GM12878 (cell line): ENCODE results near the gene ACHE. TPM values are rescaled to one million over a fixed set of nuclear protein-coding genes. Genes with fewer than 3 reads are reported as not detected.

Source experiments
- ATAC-seq: fragments of 200-7000 bp; cut with Tn5 transposase; 3 replicates; pipeline ENCODE4 v1.9.1; 2020; ENCODE audit warnings: mild to moderate bottlenecking, moderate library complexity
- BruUV-seq: library from RNA; stranded (reverse); fragments of 400-500 nt; replicated peaks from 2 replicates; lab custom pipeline; 2021; lab: Mats Ljungman, UMichigan
- CTCF ChIA-PET: fragments of 300-600 bp; sonication (Branson Sonifier 250); formaldehyde crosslinking; extraction: SDS; loops from one replicate; lab custom pipeline; 2021; ENCODE audit warnings: inconsistent platforms; lab: Yijun Ruan, JAX
- POLR2A ChIA-PET: fragments of 350-600 bp; formaldehyde crosslinking; extraction: SDS; loops from one replicate; lab custom pipeline; 2021; ENCODE audit warnings: inconsistent platforms; lab: Charles Lee
- RAD21 ChIA-PET: fragments of 300-600 bp; sonication (Branson Sonifier 250); formaldehyde crosslinking; loops from one replicate; lab custom pipeline; 2023; ENCODE audit warnings: antibody characterized with exemption; ENCODE audit not compliant: unreplicated experiment; lab: Charles Lee
- SMC1A ChIA-PET: fragments of 300-600 bp; sonication (Branson Sonifier 250); formaldehyde crosslinking; loops from one replicate; lab custom pipeline; 2023; ENCODE audit not compliant: unreplicated experiment, uncharacterized antibody; lab: Charles Lee
- DNase-seq: peaks from one replicate; pipeline ENCODE4 v3.0.0-alpha.2; 2011; ENCODE audit warnings: low read depth, low spot score
- FAIRE-seq: peaks from 3 replicates; lab custom pipeline; 2011; peaks lifted over from hg19 to GRCh38; lab: Jason Lieb, UNC
- H2AFZ ChIP-seq: 2 replicates; pipeline ENCODE4 v1.6.0; 2011; ENCODE audit warnings: low read depth, low read length, control low read depth; ENCODE audit not compliant: control insufficient read depth
- H3K27ac ChIP-seq: 2 replicates; pipeline ENCODE4 v1.5.1; 2011; ENCODE audit warnings: control low read depth; ENCODE audit not compliant: control insufficient read depth, insufficient read depth
- H3K27me3 ChIP-seq, 2 experiments: replicated peaks in 1 of 2; 2 replicates each; pipeline versions ENCODE4 v1.6.0 to v1.6.1; 2011; ENCODE audit warnings: low read length in 1 of 2; ENCODE audit not compliant: control insufficient read depth in 2 of 2, insufficient read depth in 2 of 2
- H3K36me3 ChIP-seq, 2 experiments: 2 replicates each; pipeline ENCODE4 v1.5.1; 2011; ENCODE audit warnings: low read length in 1 of 2; ENCODE audit not compliant: control insufficient read depth in 2 of 2, insufficient read depth in 2 of 2
- H3K4me1 ChIP-seq: 2 replicates; pipeline ENCODE4 v1.6.1; 2011; ENCODE audit warnings: mild to moderate bottlenecking, low read length, moderate library complexity, mixed read lengths; ENCODE audit not compliant: control insufficient read depth, insufficient read depth
- H3K4me2 ChIP-seq: 2 replicates; pipeline ENCODE4 v1.6.0; 2011; ENCODE audit warnings: control low read depth; ENCODE audit not compliant: control insufficient read depth, insufficient read depth
- H3K4me3 ChIP-seq: fragments of 200-600 bp; sonication (generic); 2 replicates; pipeline ENCODE4 v1.5.1; 2016
- H3K79me2 ChIP-seq: 2 replicates; pipeline ENCODE4 v1.6.0; 2011; ENCODE audit warnings: low read length; ENCODE audit not compliant: control insufficient read depth, insufficient read depth
- H3K9ac ChIP-seq: 2 replicates; pipeline ENCODE4 v1.8.0; 2011; ENCODE audit warnings: low read length, control low read depth, mixed read lengths; ENCODE audit not compliant: control insufficient read depth, insufficient read depth
- H3K9me3 ChIP-seq: replicated peaks from 3 replicates; pipeline ENCODE4 v1.5.1; 2011; ENCODE audit warnings: mild to moderate bottlenecking, low read length; ENCODE audit not compliant: control insufficient read depth, insufficient read depth
- H4K20me1 ChIP-seq: 2 replicates; pipeline ENCODE4 v1.6.0; 2011; ENCODE audit not compliant: control insufficient read depth, insufficient read depth
- CREM ChIP-seq: IDR thresholded peaks from 2 replicates; pipeline ENCODE4 v1.6.1; 2014; ENCODE audit warnings: antibody characterized with exemption, low read depth
- EGR1 ChIP-seq, 2 experiments: IDR thresholded peaks; 1 replicate in 1 of 2; 2 replicates in 1 of 2; pipeline ENCODE4 v1.6.1; 2011 to 2012; ENCODE audit warnings: low read depth in 2 of 2, low read length in 2 of 2, borderline replicate concordance in 1 of 2, mild to moderate bottlenecking in 1 of 2, moderate library complexity in 1 of 2
- RUNX3 ChIP-seq: IDR thresholded peaks from 2 replicates; pipeline ENCODE4 v1.6.1; 2012; ENCODE audit warnings: low read length, inconsistent platforms
- SMC3 ChIP-seq: IDR thresholded peaks from 2 replicates; pipeline ENCODE4 v1.6.1; 2011; ENCODE audit warnings: low read length, improper control_type of control experiment, borderline replicate concordance
- SRF ChIP-seq, 2 experiments: IDR thresholded peaks; 2 replicates each; pipeline ENCODE4 v1.6.1; 2011; ENCODE audit warnings: low read depth in 2 of 2, low read length in 2 of 2, mild to moderate bottlenecking in 1 of 2, moderate library complexity in 1 of 2
- SUPT20H ChIP-seq: IDR thresholded peaks from 2 replicates; pipeline ENCODE4 v1.6.1; 2011; ENCODE audit warnings: low read depth, mild to moderate bottlenecking, low read length, moderate library complexity, borderline replicate concordance; ENCODE audit not compliant: control insufficient read depth
- ZNF24 ChIP-seq: fragments of 450-650 bp; IDR thresholded peaks from 2 replicates; pipeline ENCODE4 v1.6.1; 2017; ENCODE audit warnings: antibody characterized with exemption, mild to moderate bottlenecking
- WGBS: methylation state at CpG from one replicate; pipeline ENCODE4 v1.1.6; 2016; ENCODE audit warnings: low lambda C conversion rate; ENCODE audit not compliant: insufficient replicate concordance, insufficient coverage; ENCODE audit errors: missing lambda C conversion rate; 5-methylcytosine and 5-hydroxymethylcytosine counted together
- in situ Hi-C: fragments of 300-500 bp; cut with MboI; formaldehyde crosslinking; loops from 9 replicates; pipeline ENCODE4 v1.14.3; 2018; ENCODE audit warnings: mixed read lengths
- intact Hi-C: fragments of 100-400 bp; cut with micrococcal nuclease; formaldehyde crosslinking; loops from one replicate; pipeline ENCODE4 v1.14.2; 2022; ENCODE audit not compliant: unreplicated experiment
- polyA plus RNA-seq, 11 experiments: library from polyadenylated mRNA; depleted of rRNA in 4 of 11; unstranded in 6 of 11; stranded (reverse) in 5 of 11; fragments of >200 nt; fragmentation: Nextera tagmentation in 4 of 11; fragmentation: Illumina TruSeq in 1 of 11; extraction: Ambion mirVana in 4 of 11; extraction: Trizol in 1 of 11; gene quantifications; 1 replicate in 1 of 11; 2 replicates in 10 of 11; pipeline versions ENCODE4 v1.2.1 to v1.2.3, GENCODE V29; 2011 to 2016; ENCODE audit warnings: inconsistent platforms in 2 of 11, missing spikeins in 2 of 11, low read depth in 1 of 11
- total RNA-seq, 4 experiments: library from RNA; depleted of rRNA in 3 of 4; stranded (reverse); fragments of >200 nt in 3 of 4; fragmentation: Illumina TruSeq in 1 of 4; extraction: Trizol in 1 of 4; gene quantifications; 2 replicates each; pipeline versions ENCODE4 v1.2.1 to v1.2.3, GENCODE V29; 2013 to 2021
- TF ChIP-seq, protein P1 (sequence below): IDR thresholded peaks from 2 replicates; pipeline ENCODE4 v1.6.1; 2011; ENCODE audit warnings: low read depth, mild to moderate bottlenecking, low read length, moderate library complexity, borderline replicate concordance; ENCODE audit errors: extremely low read depth
- TF ChIP-seq, protein P2 (sequence below): IDR thresholded peaks from 2 replicates; pipeline ENCODE4 v1.6.1; 2011; ENCODE audit warnings: borderline replicate concordance, low read depth, mild to moderate bottlenecking, moderate library complexity, low read length; ENCODE audit not compliant: insufficient read depth, poor library complexity, severe bottlenecking

Gene ACHE
- total and polyA plus RNA-seq, 10 of the 15 experiments (the other 5 are each of a cell fraction or from before 2014, with no cell fraction given), result 0.07 to 5.1 (median 2.3) TPM; not detected in 1

DNA sequence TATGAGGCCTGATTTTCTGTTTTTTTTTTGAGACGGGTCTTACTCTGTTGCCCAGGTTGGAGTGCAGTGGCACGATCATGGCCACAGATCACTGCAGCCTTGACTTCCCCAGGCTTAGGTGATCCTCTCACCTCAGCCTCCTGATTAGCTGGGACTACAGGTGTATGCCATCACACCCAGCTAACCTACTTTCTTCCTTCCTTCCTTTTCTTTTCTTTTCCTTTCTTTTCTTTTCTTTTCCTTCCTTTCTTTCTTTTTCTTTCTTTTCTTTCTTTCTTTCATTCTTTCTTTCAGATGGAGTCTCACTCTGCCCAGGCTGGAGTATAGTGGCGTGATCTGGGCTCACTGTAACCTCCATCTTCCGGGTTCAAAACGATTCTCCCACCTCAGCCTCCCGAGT, 17.0 kb downstream of the ACHE start:
- Histone ChIP-seq H3K9me3 (no peaks in the 10 kb centered on the region; the same call in 2 of the 3 replicates), H3K36me3 (peaks cover 18 to 33% of the 10 kb centered on the region in 2 experiments; a peak in 3 of 4 replicates), H3K9ac (peak overlapping the region; percentile 29; the same call in 1 of the 2 replicates), H2AFZ (no peak overlapping the region), H3K79me2 (peaks cover 71% of the 10 kb centered on the region), H3K27me3 (no peaks in the 10 kb centered on the region), H4K20me1 (peaks cover 3% of the 10 kb centered on the region; the same call in 1 of the 2 replicates), H3K4me3 (no peak overlapping the region; the same call in 1 of the 2 replicates), H3K27ac (no peak overlapping the region), H3K4me2 (peak overlapping the region; percentile 59; the same call in 1 of the 2 replicates), H3K4me1 (peaks cover 6% of the 10 kb centered on the region; the same call in 1 of the 2 replicates)
- FAIRE-seq, result no peak
- ChIA-PET RAD21 (no interaction called here), SMC1A (interaction anchor here (4.1 kb wide), 1 partner anchor 9 kb away, joined by 33 read pairs; the partner anchor contains the start of gene UFSP1), POLR2A (interaction anchor here (7.0 kb wide), 1 partner anchor 10 kb away, joined by 131 read pairs; the partner anchor contains the start of gene UFSP1), CTCF (interaction anchor here (0.6 to 1.7 kb wide), 4 partner anchors 8 to 30 kb away, joined by 4 to 7 read pairs (median 4); partner anchors contain the start of genes SLC12A9 and UFSP1)
- in situ Hi-C loops (no loop called here), intact Hi-C loops (no loop called here)
- no peak for ATAC-seq
- WGBS, result 74% methylated on average over 6 of the region's 6 CpGs
- DNase-seq, result no peak
- TF ChIP-seq RUNX3, result no peak
- no peak for TF ChIP-seq SMC3
- TF ChIP-seq, protein P1, sequence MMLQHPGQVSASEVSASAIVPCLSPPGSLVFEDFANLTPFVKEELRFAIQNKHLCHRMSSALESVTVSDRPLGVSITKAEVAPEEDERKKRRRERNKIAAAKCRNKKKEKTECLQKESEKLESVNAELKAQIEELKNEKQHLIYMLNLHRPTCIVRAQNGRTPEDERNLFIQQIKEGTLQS, result no peak
- TF ChIP-seq CREM, result no peak
- TF ChIP-seq SUPT20H, result no peak
- no peak for TF ChIP-seq EGR1 (IDR thresholded peaks at IDR 0.05; ENCODE audit: borderline replicate concordance in 1 of 2, low read depth in 2 of 2, low read length in 2 of 2)
- TF ChIP-seq, protein P2, sequence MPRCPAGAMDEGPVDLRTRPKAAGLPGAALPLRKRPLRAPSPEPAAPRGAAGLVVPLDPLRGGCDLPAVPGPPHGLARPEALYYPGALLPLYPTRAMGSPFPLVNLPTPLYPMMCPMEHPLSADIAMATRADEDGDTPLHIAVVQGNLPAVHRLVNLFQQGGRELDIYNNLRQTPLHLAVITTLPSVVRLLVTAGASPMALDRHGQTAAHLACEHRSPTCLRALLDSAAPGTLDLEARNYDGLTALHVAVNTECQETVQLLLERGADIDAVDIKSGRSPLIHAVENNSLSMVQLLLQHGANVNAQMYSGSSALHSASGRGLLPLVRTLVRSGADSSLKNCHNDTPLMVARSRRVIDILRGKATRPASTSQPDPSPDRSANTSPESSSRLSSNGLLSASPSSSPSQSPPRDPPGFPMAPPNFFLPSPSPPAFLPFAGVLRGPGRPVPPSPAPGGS, result no peak
- no peak for TF ChIP-seq SRF (IDR thresholded peaks at IDR 0.05; ENCODE audit: low read depth in 2 of 2, low read length in 2 of 2)
- TF ChIP-seq ZNF24, result no peak
- BruUV-seq, result no TSS peak
